Measurements from ENCODE around the gene UTP25.
"Not testable (repeated sequence)": the region's sequence is repeated elsewhere in the genome, so short reads cannot be mapped to it uniquely, and the experiment has no call there.

The UTP25 gene

GRCh38 chr1:209893751-209894150 lies 66.0 kb downstream of the UTP25 start:
- no peak for DNase-seq (ENCODE audit: low spot score)

GRCh38 chr1:209895709-209896108 lies 67.9 kb downstream of the UTP25 start:
- DNase-seq (ENCODE audit: low spot score) = no peak

DNA sequence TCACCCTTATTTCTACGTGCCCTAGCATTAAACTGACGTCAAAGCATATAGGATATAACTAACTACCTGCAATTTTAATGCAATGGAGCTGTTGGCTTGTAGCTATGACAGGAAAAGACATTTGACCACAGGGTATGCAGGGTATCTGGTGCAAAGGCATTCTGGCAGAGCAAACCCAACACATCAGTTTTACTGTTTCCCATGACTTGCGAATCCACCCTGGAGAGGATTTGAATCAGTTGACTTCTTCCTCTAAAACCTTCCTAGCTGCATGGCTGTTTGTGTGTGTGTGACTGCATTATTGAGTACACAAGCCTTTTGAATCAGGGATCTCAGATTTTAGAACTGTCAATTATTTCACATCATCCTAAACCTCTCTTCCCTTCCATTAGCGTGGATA lies 68.6 kb downstream of the UTP25 start:
- DNase-seq (ENCODE audit: low spot score) = no peak

GRCh38 chr1:209898271-209898670 lies 70.5 kb downstream of the UTP25 start:
- not testable (repeated sequence) for DNase-seq (ENCODE audit: low spot score)

DNA sequence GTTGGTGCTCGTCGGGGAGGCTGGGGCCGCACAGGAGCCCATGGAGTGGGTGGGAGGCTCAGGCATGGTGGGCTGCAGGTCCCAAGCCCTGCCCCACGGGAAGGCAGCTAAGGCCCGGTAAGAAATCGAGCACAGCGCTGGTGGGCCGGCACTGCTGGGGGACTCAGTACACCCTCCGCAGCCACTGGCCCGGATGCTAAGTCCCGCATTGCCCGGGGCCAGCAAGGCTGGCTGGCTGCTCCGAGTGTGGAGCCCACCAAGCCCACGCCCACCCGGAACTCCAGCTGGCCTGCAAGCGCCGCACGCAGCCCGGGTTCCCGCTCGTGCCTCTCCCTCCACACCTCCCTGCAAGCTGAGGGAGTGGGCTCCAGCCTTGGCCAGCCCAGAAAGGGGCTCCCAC lies 71.1 kb downstream of the UTP25 start:
- not testable (repeated sequence) for DNase-seq (ENCODE audit: low spot score)

GRCh38 chr1:209899948-209900347 lies 72.2 kb downstream of the UTP25 start:
- no peak for DNase-seq (ENCODE audit: low spot score)

DNA sequence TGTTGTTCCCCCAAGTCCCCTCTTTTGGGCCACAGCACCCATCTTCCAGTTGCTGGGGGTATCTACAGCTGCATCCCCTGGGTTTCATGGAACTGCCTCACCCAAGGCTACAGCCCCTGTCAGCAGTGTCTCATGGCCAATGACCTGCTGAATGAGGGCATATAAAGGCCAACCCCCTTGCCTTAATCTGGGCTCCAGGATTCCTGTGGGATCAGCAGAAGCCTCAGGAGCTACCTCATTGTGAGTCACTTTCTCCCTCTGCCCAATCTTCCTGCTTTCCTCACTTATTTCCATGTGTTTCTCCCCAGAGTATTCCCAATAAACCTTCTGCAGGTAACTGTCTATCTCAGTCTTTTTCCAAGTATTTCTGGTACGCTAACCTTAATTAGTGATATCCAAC lies 73.0 kb downstream of the UTP25 start:
- DNase-seq (ENCODE audit: low spot score) = no peak

DNA sequence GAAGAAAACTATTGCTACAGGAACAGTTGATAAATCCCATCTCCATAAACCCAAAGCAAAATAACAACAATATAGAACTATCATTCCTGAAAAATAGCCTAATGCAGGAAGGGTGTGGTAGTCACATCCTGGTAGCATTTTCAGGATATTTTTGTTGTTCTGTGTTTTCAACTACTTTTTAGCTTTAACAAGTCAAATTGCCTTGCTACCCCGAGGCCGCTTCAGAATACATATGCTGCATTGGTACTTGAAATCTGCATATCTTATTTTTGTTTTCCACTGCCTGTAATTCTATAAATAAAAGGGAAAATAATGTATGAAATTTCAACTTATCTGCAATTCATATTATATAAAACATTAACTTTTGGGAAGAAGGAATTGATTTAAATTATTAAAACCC lies 73.4 kb downstream of the UTP25 start:
- no peak for DNase-seq (ENCODE audit: low spot score)

DNA sequence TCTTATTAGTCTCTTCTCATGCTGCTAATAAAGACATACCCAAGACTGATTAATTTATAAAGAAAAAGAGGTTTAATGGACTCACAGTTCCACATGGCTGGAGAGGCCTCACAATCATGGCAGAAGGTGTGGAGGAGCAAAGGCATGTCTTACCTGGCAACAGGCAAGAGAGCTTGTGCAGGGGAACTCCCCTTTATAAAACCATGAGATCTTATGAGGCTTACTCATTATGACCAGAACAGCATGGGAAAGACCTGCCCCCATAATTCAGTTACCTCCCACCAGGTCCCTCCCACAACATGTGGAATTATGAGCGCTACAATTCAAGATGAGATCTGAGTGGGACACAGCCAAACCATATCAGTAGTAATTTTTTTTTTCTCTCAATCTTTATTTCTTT lies 77.0 kb downstream of the UTP25 start:
- DNase-seq (ENCODE audit: low spot score) = not testable (repeated sequence)

Data from SK-N-DZ (cell line).